ENCODE measurements around the gene ZSWIM1. TPM values are rescaled to one million over a fixed set of nuclear protein-coding genes. Genes with fewer than 3 reads are reported as not detected.

ZSWIM1 gene
- total RNA-seq, 1 donor from 2014 or later: 10.7 TPM

DNA sequence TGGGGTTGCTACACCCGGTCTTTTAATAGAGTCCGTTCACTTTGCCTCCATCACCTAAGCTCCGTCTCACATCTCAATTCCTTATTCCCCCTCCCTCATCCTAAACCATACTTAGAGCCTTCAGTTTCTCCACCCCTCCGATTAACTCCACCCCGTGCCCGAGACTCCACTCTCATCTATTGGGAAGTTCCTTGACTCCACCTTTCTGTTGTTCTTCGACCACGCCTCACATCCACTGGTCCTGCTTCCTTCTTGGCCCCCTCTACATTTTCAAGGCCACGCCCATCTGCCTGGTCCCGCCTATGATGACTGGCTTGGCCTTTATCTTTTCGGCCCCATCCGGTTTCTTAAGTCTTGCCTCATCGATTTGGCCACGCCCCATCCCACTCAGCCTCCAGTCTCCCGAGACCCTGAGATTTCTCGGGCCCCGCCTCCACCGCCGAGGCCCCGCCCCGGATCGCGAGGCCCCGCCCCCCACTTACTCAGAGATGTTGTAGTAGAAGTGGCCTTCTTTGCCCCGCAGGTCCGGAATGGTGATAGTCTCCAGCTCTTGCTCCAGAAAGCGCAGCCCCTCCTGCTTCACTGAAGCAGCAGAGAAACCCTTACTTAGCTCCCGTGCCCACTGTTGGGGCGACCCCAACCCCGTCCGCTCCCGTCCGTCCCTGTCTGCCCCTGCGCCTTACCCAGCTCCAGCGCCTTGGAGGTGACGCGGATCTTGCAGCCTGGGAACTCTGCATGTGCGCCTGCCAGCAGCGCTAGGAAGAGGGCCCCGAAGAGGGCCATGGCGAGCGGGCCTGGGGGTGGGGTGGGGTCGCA, 29.9 kb downstream of the ZSWIM1 start:
- H3K4me1 ChIP-seq: peaks cover 5% of the 10 kb centered on the region
- no peaks in the 10 kb centered on the region for H3K9me3 ChIP-seq (ENCODE audit: low read depth)
- H3F3A ChIP-seq (ENCODE audit: low read depth): peaks cover 9% of the 10 kb centered on the region
- H3K27me3 Mint-ChIP-seq (ENCODE audit: insufficient read depth, low read depth): peaks cover 3% of the 10 kb centered on the region
- H3K36me3 ChIP-seq: no peaks in the 10 kb centered on the region
- peak overlapping the region; percentile 68 for H3K4me3 ChIP-seq
- peaks cover 7% of the 10 kb centered on the region for H3K79me2 ChIP-seq (ENCODE audit: low read depth)
- H3K27me3 ChIP-seq: peaks cover 4% of the 10 kb centered on the region
- no peak for TF ChIP-seq EZH2 (IDR thresholded peaks at IDR 0.05)
- TF ChIP-seq EZH2phosphoT487 (IDR thresholded peaks at IDR 0.05): no peak
- TF ChIP-seq, protein P1, sequence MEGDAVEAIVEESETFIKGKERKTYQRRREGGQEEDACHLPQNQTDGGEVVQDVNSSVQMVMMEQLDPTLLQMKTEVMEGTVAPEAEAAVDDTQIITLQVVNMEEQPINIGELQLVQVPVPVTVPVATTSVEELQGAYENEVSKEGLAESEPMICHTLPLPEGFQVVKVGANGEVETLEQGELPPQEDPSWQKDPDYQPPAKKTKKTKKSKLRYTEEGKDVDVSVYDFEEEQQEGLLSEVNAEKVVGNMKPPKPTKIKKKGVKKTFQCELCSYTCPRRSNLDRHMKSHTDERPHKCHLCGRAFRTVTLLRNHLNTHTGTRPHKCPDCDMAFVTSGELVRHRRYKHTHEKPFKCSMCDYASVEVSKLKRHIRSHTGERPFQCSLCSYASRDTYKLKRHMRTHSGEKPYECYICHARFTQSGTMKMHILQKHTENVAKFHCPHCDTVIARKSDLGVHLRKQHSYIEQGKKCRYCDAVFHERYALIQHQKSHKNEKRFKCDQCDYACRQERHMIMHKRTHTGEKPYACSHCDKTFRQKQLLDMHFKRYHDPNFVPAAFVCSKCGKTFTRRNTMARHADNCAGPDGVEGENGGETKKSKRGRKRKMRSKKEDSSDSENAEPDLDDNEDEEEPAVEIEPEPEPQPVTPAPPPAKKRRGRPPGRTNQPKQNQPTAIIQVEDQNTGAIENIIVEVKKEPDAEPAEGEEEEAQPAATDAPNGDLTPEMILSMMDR (IDR thresholded peaks at IDR 0.05): no peak
- H3K4me1 Mint-ChIP-seq: peaks cover 28% of the 10 kb centered on the region
- peak overlapping the region; percentile 92 for H3K4me3 Mint-ChIP-seq
- peaks cover 12% of the 10 kb centered on the region for H3K36me3 Mint-ChIP-seq
- H3K9ac ChIP-seq: no peak overlapping the region
- no peaks in the 10 kb centered on the region for H3K9me3 Mint-ChIP-seq
- H3K4me2 ChIP-seq: peak overlapping the region; percentile 88
- H2AFZ ChIP-seq (replicated peaks): no peak overlapping the region
- DNase-seq (ENCODE audit: low spot score): peak; percentile 100
- H3K27ac ChIP-seq: no peak overlapping the region
- no peaks in the 10 kb centered on the region for H4K20me1 ChIP-seq (ENCODE audit: low read depth)
- peak overlapping the region; percentile 95 for H3K27ac Mint-ChIP-seq

DNA sequence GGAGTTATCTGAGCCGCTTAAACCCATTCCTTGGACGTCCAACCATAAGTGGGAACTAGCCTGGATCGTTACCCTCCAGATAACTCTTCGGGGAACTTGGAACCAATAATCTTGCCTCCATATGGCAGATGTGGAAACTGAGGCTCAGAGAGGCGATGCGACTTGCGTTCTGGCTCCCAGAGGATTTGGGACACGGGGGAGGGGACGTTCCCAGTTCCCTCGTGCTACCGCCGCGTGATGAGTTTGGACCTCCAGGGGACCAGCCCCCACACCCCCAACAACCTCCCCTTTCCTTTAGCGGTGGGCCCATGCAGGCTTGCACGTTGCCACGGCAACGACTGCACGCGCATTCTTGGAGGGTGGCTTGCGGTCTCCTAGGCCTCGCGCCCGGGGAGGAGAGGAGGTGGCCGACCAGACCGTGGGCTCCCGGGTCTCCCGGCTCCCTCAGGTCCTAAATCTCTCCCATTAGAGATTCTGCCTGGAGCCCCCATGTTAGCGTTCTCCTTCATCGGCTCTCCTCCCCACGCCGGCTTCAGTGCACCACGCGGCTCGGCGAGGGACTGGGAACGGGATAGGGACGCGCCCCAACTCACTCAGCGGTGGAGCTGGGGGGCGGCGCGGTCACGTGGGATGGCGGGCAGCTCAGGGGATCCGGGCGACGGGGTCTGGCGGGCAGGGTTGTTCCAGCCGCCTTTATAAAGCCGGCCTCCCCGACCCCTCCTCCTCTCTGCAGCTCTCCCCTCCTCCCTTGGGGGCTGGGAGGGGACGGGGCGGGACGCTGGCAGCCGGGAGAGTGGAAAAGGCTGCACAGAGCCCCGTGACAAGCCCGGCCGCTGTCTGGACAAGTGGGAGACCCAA, 30.7 kb downstream of the ZSWIM1 start, which contains the start of gene PLTP:
PLTP (minus strand) TSS at position 670 of the 858 bp plus-strand sequence. CDS start 703 bp downstream, outside the sequence.
- no peak within 1 kb of the TSS for H3K27ac ChIP-seq
- H3K4me1 Mint-ChIP-seq: peaks cover 28% of the 10 kb centered on the region
- peak within 1 kb of the TSS; percentile 88 for H3K4me2 ChIP-seq
- H3K4me1 ChIP-seq: peaks cover 5% of the 10 kb centered on the region
- no peak within 1 kb of the TSS for H3K9ac ChIP-seq
- peak within 1 kb of the TSS; percentile 92 for H3K4me3 Mint-ChIP-seq
- peaks cover 10% of the 10 kb centered on the region for H3K36me3 Mint-ChIP-seq
- H3K27me3 Mint-ChIP-seq (ENCODE audit: insufficient read depth, low read depth): peaks cover 3% of the 10 kb centered on the region
- TF ChIP-seq, protein P1 (IDR thresholded peaks at IDR 0.05): no peak
- TF ChIP-seq EZH2 (IDR thresholded peaks at IDR 0.05) (no peak), EZH2phosphoT487 (IDR thresholded peaks at IDR 0.05) (no peak)
- peak within 1 kb of the TSS; percentile 95 for H3K27ac Mint-ChIP-seq
- peak within 1 kb of the TSS; percentile 48 for H2AFZ ChIP-seq (replicated peaks)
- peak; percentile 89 for DNase-seq (ENCODE audit: low spot score)
- H3K27me3 ChIP-seq: peaks cover 4% of the 10 kb centered on the region
- no peaks in the 10 kb centered on the region for H3K36me3 ChIP-seq
- no peaks in the 10 kb centered on the region for H4K20me1 ChIP-seq (ENCODE audit: low read depth)
- H3F3A ChIP-seq (ENCODE audit: low read depth): peaks cover 9% of the 10 kb centered on the region
- no peaks in the 10 kb centered on the region for H3K9me3 Mint-ChIP-seq
- H3K4me3 ChIP-seq: peak within 1 kb of the TSS; percentile 68
- H3K79me2 ChIP-seq (ENCODE audit: low read depth): peaks cover 7% of the 10 kb centered on the region
- no peaks in the 10 kb centered on the region for H3K9me3 ChIP-seq (ENCODE audit: low read depth)

DNA sequence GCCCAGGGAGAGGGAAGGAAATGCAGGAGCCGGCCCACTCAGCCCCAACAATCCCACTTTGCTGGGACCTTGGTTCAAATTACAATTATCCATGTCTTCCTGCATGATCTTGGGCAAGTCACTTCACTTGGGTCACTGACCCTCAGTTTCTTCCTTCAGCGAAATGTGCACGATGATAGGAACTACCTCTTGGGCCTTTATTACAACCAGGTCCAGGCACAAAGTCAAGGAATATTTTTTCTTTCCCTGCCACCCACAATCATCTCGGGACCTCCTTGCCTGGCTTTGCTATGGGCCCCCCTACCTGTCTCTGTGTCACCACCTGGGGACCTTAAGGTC, 31.3 kb downstream of the ZSWIM1 start:
- H3K27ac Mint-ChIP-seq: peak overlapping the region; percentile 57
- Histone ChIP-seq H3K4me3 (peak overlapping the region; percentile 68), H3K36me3 (no peaks in the 10 kb centered on the region), H3K9ac (no peak overlapping the region), H3K27ac (no peak overlapping the region), H3K4me1 (peaks cover 5% of the 10 kb centered on the region), H4K20me1 (ENCODE audit: low read depth) (no peaks in the 10 kb centered on the region), H3K27me3 (peaks cover 4% of the 10 kb centered on the region), H3K79me2 (ENCODE audit: low read depth) (peaks cover 7% of the 10 kb centered on the region), H3K9me3 (ENCODE audit: low read depth) (no peaks in the 10 kb centered on the region), H2AFZ (replicated peaks) (peak overlapping the region; percentile 48), H3F3A (ENCODE audit: low read depth) (peaks cover 9% of the 10 kb centered on the region), H3K4me2 (peak overlapping the region; percentile 88)
- peaks cover 28% of the 10 kb centered on the region for H3K4me1 Mint-ChIP-seq
- H3K4me3 Mint-ChIP-seq: peak overlapping the region; percentile 92
- TF ChIP-seq, protein P1 (IDR thresholded peaks at IDR 0.05): no peak
- TF ChIP-seq EZH2phosphoT487 (IDR thresholded peaks at IDR 0.05) (no peak), EZH2 (IDR thresholded peaks at IDR 0.05) (no peak)
- H3K9me3 Mint-ChIP-seq: no peaks in the 10 kb centered on the region
- no peak for DNase-seq (ENCODE audit: low spot score)
- H3K36me3 Mint-ChIP-seq: peaks cover 8% of the 10 kb centered on the region
- H3K27me3 Mint-ChIP-seq (ENCODE audit: insufficient read depth, low read depth): peaks cover 3% of the 10 kb centered on the region
